Measurements from ENCODE around the gene HIF1A. TPM values are rescaled to one million over a fixed set of nuclear protein-coding genes. Genes with fewer than 3 reads are reported as not detected.

HIF1A gene
- total and polyA plus RNA-seq, 2 donors (not counting 3 experiments of a cell fraction or from before 2014, with no cell fraction given) = 58.3 to 179 TPM

DNA sequence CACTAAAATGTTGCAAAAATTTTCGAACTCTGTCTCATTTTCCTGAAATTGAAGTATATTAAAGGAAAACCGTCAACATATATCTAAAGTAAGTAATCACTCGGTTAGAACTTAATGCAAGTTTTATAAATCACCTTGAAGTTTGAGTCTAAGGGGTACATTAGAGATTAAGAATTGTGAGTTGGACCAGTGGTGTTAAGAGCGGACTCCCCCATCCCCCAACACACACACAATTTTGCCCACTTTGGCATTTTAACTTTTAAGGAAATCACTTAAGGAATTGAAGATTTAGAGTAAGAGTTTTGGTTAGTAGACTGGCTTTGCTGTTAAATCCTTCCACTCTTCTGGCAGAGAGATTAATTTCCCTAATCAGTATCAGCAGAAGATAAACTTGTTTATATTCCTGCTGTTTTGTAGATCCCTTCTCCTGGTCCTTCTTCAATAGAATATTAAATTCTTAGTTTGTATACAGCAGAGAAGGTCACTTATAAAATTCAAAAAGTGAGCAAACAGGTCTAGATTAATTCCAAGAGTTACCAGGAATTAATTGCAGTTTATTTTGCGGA is 1.5 kb downstream of the HIF1A start:
- POLR2A ChIA-PET = interaction anchor here (0.8 to 1.8 kb wide), 2 partner anchors 134 to 220 kb away, joined by 3 read pairs; no protein-coding TSS in a partner anchor
- TF ChIP-seq EZH2 (IDR thresholded peaks at IDR 0.05; ENCODE audit: borderline replicate concordance, low read depth, low read length, severe bottlenecking) = no peak
- no peak for TF ChIP-seq POLR2A (IDR thresholded peaks at IDR 0.05; ENCODE audit: low read depth, low read length)
- no peak for TF ChIP-seq FOS (IDR thresholded peaks at IDR 0.05; ENCODE audit: borderline replicate concordance, insufficient read depth, low read length)
- no peak for TF ChIP-seq JUN (IDR thresholded peaks at IDR 0.05; ENCODE audit: borderline replicate concordance, insufficient read depth, insufficient read length, low read depth)
- TF ChIP-seq MYC (IDR thresholded peaks at IDR 0.05; ENCODE audit: low read depth, low read length) = no peak
- TF ChIP-seq GATA2 (IDR thresholded peaks at IDR 0.05; ENCODE audit: insufficient read depth, insufficient read length, low read depth, low read length) = no peak
- no peak for TF ChIP-seq POLR2AphosphoS5 (IDR thresholded peaks at IDR 0.05; ENCODE audit: insufficient read depth, low read depth, low read length)
- TF ChIP-seq, protein P1, sequence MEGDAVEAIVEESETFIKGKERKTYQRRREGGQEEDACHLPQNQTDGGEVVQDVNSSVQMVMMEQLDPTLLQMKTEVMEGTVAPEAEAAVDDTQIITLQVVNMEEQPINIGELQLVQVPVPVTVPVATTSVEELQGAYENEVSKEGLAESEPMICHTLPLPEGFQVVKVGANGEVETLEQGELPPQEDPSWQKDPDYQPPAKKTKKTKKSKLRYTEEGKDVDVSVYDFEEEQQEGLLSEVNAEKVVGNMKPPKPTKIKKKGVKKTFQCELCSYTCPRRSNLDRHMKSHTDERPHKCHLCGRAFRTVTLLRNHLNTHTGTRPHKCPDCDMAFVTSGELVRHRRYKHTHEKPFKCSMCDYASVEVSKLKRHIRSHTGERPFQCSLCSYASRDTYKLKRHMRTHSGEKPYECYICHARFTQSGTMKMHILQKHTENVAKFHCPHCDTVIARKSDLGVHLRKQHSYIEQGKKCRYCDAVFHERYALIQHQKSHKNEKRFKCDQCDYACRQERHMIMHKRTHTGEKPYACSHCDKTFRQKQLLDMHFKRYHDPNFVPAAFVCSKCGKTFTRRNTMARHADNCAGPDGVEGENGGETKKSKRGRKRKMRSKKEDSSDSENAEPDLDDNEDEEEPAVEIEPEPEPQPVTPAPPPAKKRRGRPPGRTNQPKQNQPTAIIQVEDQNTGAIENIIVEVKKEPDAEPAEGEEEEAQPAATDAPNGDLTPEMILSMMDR (IDR thresholded peaks at IDR 0.05; ENCODE audit: extremely low read depth in 1 of 2, insufficient read depth in 1 of 2, low read depth in 1 of 2, low read length in 2 of 2) = no peak
- TF ChIP-seq, protein P2, sequence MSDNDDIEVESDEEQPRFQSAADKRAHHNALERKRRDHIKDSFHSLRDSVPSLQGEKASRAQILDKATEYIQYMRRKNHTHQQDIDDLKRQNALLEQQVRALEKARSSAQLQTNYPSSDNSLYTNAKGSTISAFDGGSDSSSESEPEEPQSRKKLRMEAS (IDR thresholded peaks at IDR 0.05; ENCODE audit: insufficient read depth, insufficient read length) = no peak
- Histone ChIP-seq H4K20me1 (replicated peaks; ENCODE audit: control insufficient read depth, extremely low read depth, insufficient read depth, low read length) (peaks cover 23% of the 10 kb centered on the region), H3K9ac (replicated peaks; ENCODE audit: extremely low read depth, insufficient read depth, low read length) (peak overlapping the region; percentile 92), H3K27ac (ENCODE audit: insufficient read depth, low read depth, low read length) (peak overlapping the region; percentile 84), H3K4me1 (ENCODE audit: control insufficient read depth, extremely low read depth, insufficient read depth, low read length) (peaks cover 37% of the 10 kb centered on the region), H3K79me2 (ENCODE audit: control insufficient read depth, insufficient read depth, low read length) (peaks cover 65% of the 10 kb centered on the region), H3K36me3 (ENCODE audit: control insufficient read depth in 2 of 2, extremely low read depth in 1 of 2, insufficient read depth in 2 of 2, low read length in 2 of 2) (no peaks in the 10 kb centered on the region), H3K9me1 (replicated peaks; ENCODE audit: control insufficient read depth, extremely low read depth, insufficient read depth, low read length) (no peaks in the 10 kb centered on the region), H2AFZ (ENCODE audit: low read depth, low read length) (no peak overlapping the region), H3K9me3 (replicated peaks; ENCODE audit: control insufficient read depth, insufficient read depth, low read length) (no peaks in the 10 kb centered on the region), H3K4me2 (ENCODE audit: insufficient read depth, low read length) (peak overlapping the region; percentile 100), H3K27me3 (ENCODE audit: control insufficient read depth in 2 of 2, insufficient read depth in 2 of 2, low read length in 2 of 2) (no peaks in the 10 kb centered on the region), H3K4me3 (replicated peaks in 1 of 3; ENCODE audit: insufficient read depth in 1 of 3, low read depth in 1 of 3, low read length in 3 of 3) (peak overlapping the region; percentile 88 to 100 (median 99))
- no TSS peak for BruUV-seq (replicated peaks)
- CTCF ChIA-PET = interaction anchor here (1.1 to 2.6 kb wide), 4 partner anchors 19 to 108 kb away, joined by 3 to 13 read pairs (median 3); no protein-coding TSS in a partner anchor
- intact Hi-C loops (cut with micrococcal nuclease) (loop anchor here (2.0 kb wide), 1 partner anchor 34 kb away; no protein-coding TSS in a partner anchor), dilution Hi-C loops (cut with MboI; ENCODE audit: extremely low pct_ligation_motif_present, low sequenced_read_pairs) (no loop called here)
- FAIRE-seq (no peak), DNase-seq (ENCODE audit: low read depth, low spot score) (peak; percentile 39)
